GM21825 (cell line): Measurements from ENCODE around the gene SLC18B1.

Experiments
- ATAC-seq: cut with Tn5 transposase; IDR thresholded peaks from one replicate; pipeline ENCODE4 v1.9.1; 2021; ENCODE audit warnings: mild to moderate bottlenecking, moderate library complexity; ENCODE audit not compliant: unreplicated experiment

The SLC18B1 gene

GRCh38 chr6:132797951-132798868, at the start of gene SLC18B1:
SLC18B1 (minus strand) TSS chr6:132798637; CDS start chr6:132798456, 181 bp downstream.
- peak; percentile 46 for ATAC-seq

- ATAC-seq, result no peak
Observed at GRCh38 chr6:132843316-132844035, 45.0 kb upstream of the SLC18B1 start.

- no peak for ATAC-seq
Observed at GRCh38 chr6:132841966-132842365, 43.5 kb upstream of the SLC18B1 start.

GRCh38 chr6:132832891-132833290, 34.5 kb upstream of the SLC18B1 start:
- no peak for ATAC-seq

GRCh38 chr6:132830334-132830751, 31.9 kb upstream of the SLC18B1 start:
- no peak for ATAC-seq

GRCh38 chr6:132820629-132821381, 22.4 kb upstream of the SLC18B1 start:
- no peak for ATAC-seq

- ATAC-seq, result no peak
Observed at GRCh38 chr6:132819405-132820161, 21.1 kb upstream of the SLC18B1 start.

- ATAC-seq, result no peak
Observed at GRCh38 chr6:132818404-132819359, 20.2 kb upstream of the SLC18B1 start.

GRCh38 chr6:132817554-132818403, 19.3 kb upstream of the SLC18B1 start:
- ATAC-seq, result no peak

- no peak for ATAC-seq
Observed at GRCh38 chr6:132816660-132817059, 18.2 kb upstream of the SLC18B1 start.

GRCh38 chr6:132814716-132815570, 16.5 kb upstream of the SLC18B1 start:
- ATAC-seq, result peak; percentile 6

GRCh38 chr6:132813173-132813856, 14.9 kb upstream of the SLC18B1 start:
- peak; percentile 32 for ATAC-seq

GRCh38 chr6:132812756-132813172, 14.3 kb upstream of the SLC18B1 start:
- peak; percentile 2 for ATAC-seq

GRCh38 chr6:132812255-132812732, 13.9 kb upstream of the SLC18B1 start:
- no peak for ATAC-seq

GRCh38 chr6:132811276-132811675, 12.8 kb upstream of the SLC18B1 start:
- ATAC-seq, result no peak

GRCh38 chr6:132805548-132805947, 7.1 kb upstream of the SLC18B1 start:
- no peak for ATAC-seq

GRCh38 chr6:132804251-132804650, 5.8 kb upstream of the SLC18B1 start:
- no peak for ATAC-seq
